GM23248 (cell line): ENCODE results near the gene DPP6. TPM values are rescaled to one million over a fixed set of nuclear protein-coding genes. Genes with fewer than 3 reads are reported as not detected.

Experiments used
- DNase-seq: peaks from one replicate; pipeline ENCODE4 v3.0.0-alpha.2; 2015
- H2AFZ ChIP-seq: fragments of 200-600 bp; sonication (generic); 2 replicates; pipeline ENCODE4 v1.6.1; 2016; ENCODE audit warnings: antibody characterized with exemption
- H3F3A ChIP-seq: fragments of 200-600 bp; sonication (generic); 2 replicates; pipeline ENCODE4 v1.6.1; 2016; ENCODE audit warnings: mild to moderate bottlenecking, antibody characterized with exemption, mixed run types; ENCODE audit not compliant: insufficient read depth
- H3K27ac ChIP-seq: fragments of 200-600 bp; sonication (generic); 2 replicates; pipeline ENCODE4 v1.5.1; 2016; ENCODE audit warnings: mild to moderate bottlenecking
- H3K27me3 ChIP-seq: fragments of 200-600 bp; sonication (generic); replicated peaks from 2 replicates; pipeline ENCODE4 v1.6.1; 2016; ENCODE audit warnings: mild to moderate bottlenecking; ENCODE audit not compliant: insufficient read depth
- H3K36me3 ChIP-seq: fragments of 200-600 bp; sonication (generic); 2 replicates; pipeline ENCODE4 v1.6.1; 2016; ENCODE audit warnings: low read depth, mild to moderate bottlenecking
- H3K4me1 ChIP-seq: fragments of 200-600 bp; sonication (generic); 2 replicates; pipeline ENCODE4 v1.6.1; 2016; ENCODE audit warnings: mild to moderate bottlenecking; ENCODE audit not compliant: insufficient read depth
- H3K4me2 ChIP-seq: fragments of 200-600 bp; sonication (generic); one replicate; pipeline ENCODE4 v1.6.1; 2016; ENCODE audit warnings: mild to moderate bottlenecking; ENCODE audit not compliant: unreplicated experiment
- H3K4me3 ChIP-seq: fragments of 200-600 bp; sonication (generic); 2 replicates; pipeline ENCODE4 v1.5.1; 2016; ENCODE audit warnings: mild to moderate bottlenecking
- H3K79me2 ChIP-seq: fragments of 200-600 bp; sonication (generic); 2 replicates; pipeline ENCODE4 v1.6.1; 2016; ENCODE audit warnings: mild to moderate bottlenecking; ENCODE audit not compliant: insufficient read depth
- H3K9ac ChIP-seq: fragments of 200-600 bp; sonication (generic); 2 replicates; pipeline ENCODE4 v1.6.1; 2016; ENCODE audit warnings: mild to moderate bottlenecking
- H3K9me2 ChIP-seq: fragments of 200-600 bp; sonication (generic); 2 replicates; pipeline ENCODE4 v1.6.1; 2016; ENCODE audit warnings: mixed run types, mild to moderate bottlenecking, moderate library complexity; ENCODE audit not compliant: insufficient read depth
- H3K9me3 ChIP-seq: fragments of 200-600 bp; sonication (generic); one replicate; pipeline ENCODE4 v1.6.1; 2017; ENCODE audit warnings: low read depth
- H4K20me1 ChIP-seq: fragments of 200-600 bp; sonication (generic); 2 replicates; pipeline ENCODE4 v1.6.0; 2016; ENCODE audit not compliant: insufficient read depth
- EZH2 ChIP-seq: fragments of 200-600 bp; sonication (generic); IDR thresholded peaks from 2 replicates; pipeline ENCODE4 v1.6.1; 2018; ENCODE audit warnings: antibody characterized with exemption, mild to moderate bottlenecking; ENCODE audit not compliant: insufficient read depth, poor library complexity, severe bottlenecking
- EZH2phosphoT487 ChIP-seq: fragments of 200-600 bp; sonication (generic); IDR thresholded peaks from 2 replicates; pipeline ENCODE4 v1.6.1; 2018; ENCODE audit warnings: antibody characterized with exemption, moderate library complexity, mild to moderate bottlenecking, low read depth; ENCODE audit not compliant: insufficient read depth
- WGBS, 2 experiments: methylation state at CpG; one replicate each; pipeline ENCODE4 v1.1.6; 2015 to 2017; ENCODE audit warnings: low lambda C conversion rate in 2 of 2, low coverage in 1 of 2; ENCODE audit errors: missing lambda C conversion rate in 2 of 2; 5-methylcytosine and 5-hydroxymethylcytosine counted together
- in situ Hi-C: fragments of 300-500 bp; cut with MboI; formaldehyde crosslinking; loops from 2 replicates; pipeline ENCODE4 v1.15.0; 2020
- polyA plus RNA-seq: library from polyadenylated mRNA; unstranded; fragments of >200 nt; fragmentation: Nextera tagmentation; extraction: Ambion mirVana; gene quantifications from 2 replicates; pipeline ENCODE4 v1.2.1, GENCODE V29; 2016
- total RNA-seq: library from RNA; depleted of rRNA; stranded (reverse); fragments of >200 nt; shearing (Covaris generic); gene quantifications from 2 replicates; pipeline ENCODE4 v1.2.3, GENCODE V29; 2014

DPP6 gene
- total and polyA plus RNA-seq, 2 experiments from 2014 or later, result not detected

DNA sequence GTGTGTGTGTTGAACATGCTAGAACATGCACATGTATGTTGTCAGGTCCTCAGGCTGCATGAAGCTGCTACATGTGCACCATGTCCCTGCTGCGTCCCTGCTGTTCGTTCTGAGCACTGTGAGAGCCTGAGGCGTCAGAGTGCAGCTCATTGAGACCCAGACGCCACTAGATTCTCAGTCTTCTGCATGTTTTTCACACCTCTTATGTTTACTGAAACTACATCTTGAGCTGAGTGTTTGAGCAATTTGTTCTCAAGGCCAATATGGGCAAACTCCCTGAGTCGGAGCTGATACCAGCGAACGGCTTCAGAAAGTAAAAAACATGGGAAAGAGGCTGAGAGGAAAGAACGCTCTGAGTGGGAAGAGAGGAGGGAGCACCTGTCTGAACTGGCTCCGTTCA lies 600.4 kb downstream of the DPP6 start:
- Histone ChIP-seq H3K36me3 (no peaks in the 10 kb centered on the region), H3K9me2 (no peaks in the 10 kb centered on the region), H3K9me3 (no peaks in the 10 kb centered on the region), H3K4me1 (no peaks in the 10 kb centered on the region), H3F3A (no peaks in the 10 kb centered on the region), H3K4me3 (no peak overlapping the region), H3K9ac (no peak overlapping the region), H3K27me3 (no peaks in the 10 kb centered on the region), H2AFZ (no peak overlapping the region), H4K20me1 (no peaks in the 10 kb centered on the region), H3K4me2 (no peak overlapping the region), H3K27ac (no peak overlapping the region), H3K79me2 (no peaks in the 10 kb centered on the region)
- in situ Hi-C loops, result no loop called here
- WGBS, 2 experiments, result 27 to 36% methylated on average over 9 of the region's 9 CpGs
- no peak for DNase-seq
- TF ChIP-seq EZH2 (no peak), EZH2phosphoT487 (no peak)

DNA sequence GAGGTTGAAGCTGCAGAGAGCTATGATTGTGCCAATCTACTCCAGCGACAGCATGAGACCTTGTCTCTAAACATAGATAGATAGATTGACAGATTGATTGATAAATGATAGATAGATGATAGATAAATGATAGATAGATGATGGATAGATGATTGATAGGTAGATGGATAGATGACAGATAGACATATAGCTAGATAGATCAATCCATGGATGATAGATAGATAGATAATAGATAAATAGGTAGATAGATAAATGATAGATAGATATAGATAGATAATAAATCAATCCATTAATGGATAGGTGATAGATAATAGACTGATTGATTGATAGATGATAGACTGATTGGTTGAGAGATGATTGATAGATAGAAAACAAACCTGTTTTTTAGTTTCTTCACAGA lies 601.1 kb downstream of the DPP6 start:
- Histone ChIP-seq H3K4me1 (no peaks in the 10 kb centered on the region), H3K9ac (no peak overlapping the region), H4K20me1 (no peaks in the 10 kb centered on the region), H3K27me3 (no peaks in the 10 kb centered on the region), H2AFZ (no peak overlapping the region), H3K4me2 (no peak overlapping the region), H3K79me2 (no peaks in the 10 kb centered on the region), H3K4me3 (no peak overlapping the region), H3K27ac (no peak overlapping the region), H3K9me3 (no peaks in the 10 kb centered on the region), H3K36me3 (no peaks in the 10 kb centered on the region), H3F3A (no peaks in the 10 kb centered on the region), H3K9me2 (no peaks in the 10 kb centered on the region)
- TF ChIP-seq EZH2phosphoT487 (no peak), EZH2 (no peak)
- DNase-seq, result no peak
- 0 to 16% methylated on average over 1 of the region's 1 CpG for WGBS, 2 experiments
- in situ Hi-C loops, result no loop called here

DNA sequence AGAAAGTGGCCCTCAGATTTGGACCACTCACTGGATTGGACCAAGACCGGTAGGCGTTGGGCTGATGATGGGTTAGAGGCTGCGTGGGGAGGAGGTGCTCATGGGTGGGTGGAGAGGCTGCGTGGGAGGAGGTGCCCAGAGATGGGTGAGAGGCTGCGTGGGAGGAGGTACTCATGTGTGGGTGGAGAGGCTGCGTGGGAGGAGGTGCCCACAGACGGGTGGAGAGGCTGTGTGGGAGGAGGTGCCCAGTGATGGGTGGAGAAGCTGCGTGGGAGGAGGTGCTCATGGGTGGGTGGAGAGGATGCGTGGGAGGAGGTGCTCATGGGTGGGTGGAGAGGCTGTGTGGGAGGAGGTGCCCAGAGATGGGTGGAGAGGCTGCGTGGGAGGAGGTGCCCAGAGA lies 604.4 kb downstream of the DPP6 start:
- no peaks in the 10 kb centered on the region for H4K20me1 ChIP-seq
- no peaks in the 10 kb centered on the region for H3K36me3 ChIP-seq
- 34 to 47% methylated on average over 6 to 10 of the region's 10 CpGs for WGBS, 2 experiments
- no peak overlapping the region for H3K27ac ChIP-seq
- H2AFZ ChIP-seq, result no peak overlapping the region
- no peak overlapping the region for H3K4me3 ChIP-seq
- H3K9me3 ChIP-seq, result no peaks in the 10 kb centered on the region
- H3K4me2 ChIP-seq, result no peak overlapping the region
- TF ChIP-seq EZH2 (no peak), EZH2phosphoT487 (no peak)
- H3K4me1 ChIP-seq, result no peaks in the 10 kb centered on the region
- no peaks in the 10 kb centered on the region for H3K27me3 ChIP-seq
- H3F3A ChIP-seq, result no peaks in the 10 kb centered on the region; the same call in 1 of the 2 replicates
- H3K79me2 ChIP-seq, result no peaks in the 10 kb centered on the region
- no peak for DNase-seq
- no peak overlapping the region for H3K9ac ChIP-seq
- H3K9me2 ChIP-seq, result no peaks in the 10 kb centered on the region
- in situ Hi-C loops, result no loop called here

DNA sequence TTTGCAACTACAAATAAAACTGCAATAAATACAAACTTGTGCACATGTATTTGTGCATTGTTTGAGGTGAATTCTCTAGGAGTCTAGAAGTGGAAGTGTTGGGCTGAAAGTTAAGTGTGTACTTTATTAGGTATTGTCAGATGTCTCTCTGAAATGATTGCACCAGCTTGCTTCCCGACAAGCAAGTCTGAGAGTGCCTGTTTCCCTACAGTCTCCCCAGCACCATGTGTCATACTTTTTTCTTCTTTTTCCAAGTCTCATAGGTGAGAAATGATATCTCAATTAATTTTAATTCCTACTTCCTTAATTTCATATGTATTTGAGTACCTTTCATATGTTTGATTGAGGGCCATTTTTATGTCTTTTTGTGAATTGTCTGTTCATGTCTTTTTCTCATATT lies 614.6 kb downstream of the DPP6 start:
- H2AFZ ChIP-seq, result no peak overlapping the region
- H3K9me2 ChIP-seq, result no peaks in the 10 kb centered on the region
- no peaks in the 10 kb centered on the region for H3K27me3 ChIP-seq
- TF ChIP-seq EZH2phosphoT487 (no peak), EZH2 (no peak)
- no peaks in the 10 kb centered on the region for H3K79me2 ChIP-seq
- in situ Hi-C loops, result no loop called here
- no peak overlapping the region for H3K27ac ChIP-seq
- H3K36me3 ChIP-seq, result no peaks in the 10 kb centered on the region
- no peak overlapping the region for H3K4me3 ChIP-seq
- no peaks in the 10 kb centered on the region for H3K9me3 ChIP-seq
- H3K9ac ChIP-seq, result no peak overlapping the region
- no peaks in the 10 kb centered on the region for H4K20me1 ChIP-seq
- H3K4me1 ChIP-seq, result no peaks in the 10 kb centered on the region
- peaks cover 7% of the 10 kb centered on the region; the same call in 1 of the 2 replicates for H3F3A ChIP-seq
- 9 to 45% methylated on average over 1 of the region's 1 CpG for WGBS, 2 experiments
- no peak for DNase-seq
- no peak overlapping the region for H3K4me2 ChIP-seq
